OCI-M1 (cell line): ENCODE measurements around the gene GALNT18.

ENCODE experiments used
- DNase-seq: peaks from one replicate; lab custom pipeline; 2025; lab: John Stamatoyannopoulos, UW

GALNT18 gene

GRCh38 chr11:11498195-11498594 lies 123.6 kb downstream of the GALNT18 start:
- no peak for DNase-seq

GRCh38 chr11:11496879-11497278 lies 124.9 kb downstream of the GALNT18 start:
- no peak for DNase-seq

GRCh38 chr11:11494348-11494747 lies 127.5 kb downstream of the GALNT18 start:
- DNase-seq = no peak

- DNase-seq = no peak
Measured at GRCh38 chr11:11493698-11494097, 128.1 kb downstream of the GALNT18 start.

- no peak for DNase-seq
Measured at GRCh38 chr11:11491589-11491988, 130.2 kb downstream of the GALNT18 start.

GRCh38 chr11:11491014-11491413 lies 130.8 kb downstream of the GALNT18 start:
- no peak for DNase-seq

GRCh38 chr11:11486423-11486822 lies 135.4 kb downstream of the GALNT18 start:
- no peak for DNase-seq

GRCh38 chr11:11486002-11486401 lies 135.8 kb downstream of the GALNT18 start:
- no peak for DNase-seq

- no peak for DNase-seq
Measured at GRCh38 chr11:11483627-11484026, 138.2 kb downstream of the GALNT18 start.

- DNase-seq = no peak
Measured at GRCh38 chr11:11482730-11483129, 139.1 kb downstream of the GALNT18 start.

- DNase-seq = no peak
Measured at GRCh38 chr11:11481371-11481770, 140.4 kb downstream of the GALNT18 start.

GRCh38 chr11:11480971-11481370 lies 140.8 kb downstream of the GALNT18 start:
- DNase-seq = no peak

GRCh38 chr11:11478687-11479086 lies 143.1 kb downstream of the GALNT18 start:
- DNase-seq = no peak

- DNase-seq = no peak
Measured at GRCh38 chr11:11477695-11478420, 143.9 kb downstream of the GALNT18 start.

- DNase-seq = no peak
Measured at GRCh38 chr11:11476971-11477645, 144.7 kb downstream of the GALNT18 start.

GRCh38 chr11:11476499-11476898 lies 145.3 kb downstream of the GALNT18 start:
- DNase-seq = no peak

GRCh38 chr11:11472106-11472505 lies 149.7 kb downstream of the GALNT18 start:
- no peak for DNase-seq

GRCh38 chr11:11471201-11471600 lies 150.6 kb downstream of the GALNT18 start:
- no peak for DNase-seq

GRCh38 chr11:11468954-11469353 lies 152.9 kb downstream of the GALNT18 start:
- DNase-seq = no peak

GRCh38 chr11:11467312-11467711 lies 154.5 kb downstream of the GALNT18 start:
- DNase-seq = no peak

GRCh38 chr11:11464555-11464954 lies 157.2 kb downstream of the GALNT18 start:
- no peak for DNase-seq

GRCh38 chr11:11463405-11463804 lies 158.4 kb downstream of the GALNT18 start:
- DNase-seq = no peak

GRCh38 chr11:11461473-11461872 lies 160.3 kb downstream of the GALNT18 start:
- DNase-seq = no peak

GRCh38 chr11:11459578-11459977 lies 162.2 kb downstream of the GALNT18 start:
- DNase-seq = no peak
